HG03064 (cell line): Measurements from ENCODE around the gene EFHC1.
"Not testable (repeated sequence)": the region's sequence is repeated elsewhere in the genome, so short reads cannot be mapped to it uniquely, and the experiment has no call there.

ENCODE experiments used
- ATAC-seq: cut with Tn5 transposase; IDR thresholded peaks from one replicate; pipeline ENCODE4 v1.9.1; 2021; ENCODE audit warnings: low read depth; ENCODE audit not compliant: unreplicated experiment

The EFHC1 gene

DNA sequence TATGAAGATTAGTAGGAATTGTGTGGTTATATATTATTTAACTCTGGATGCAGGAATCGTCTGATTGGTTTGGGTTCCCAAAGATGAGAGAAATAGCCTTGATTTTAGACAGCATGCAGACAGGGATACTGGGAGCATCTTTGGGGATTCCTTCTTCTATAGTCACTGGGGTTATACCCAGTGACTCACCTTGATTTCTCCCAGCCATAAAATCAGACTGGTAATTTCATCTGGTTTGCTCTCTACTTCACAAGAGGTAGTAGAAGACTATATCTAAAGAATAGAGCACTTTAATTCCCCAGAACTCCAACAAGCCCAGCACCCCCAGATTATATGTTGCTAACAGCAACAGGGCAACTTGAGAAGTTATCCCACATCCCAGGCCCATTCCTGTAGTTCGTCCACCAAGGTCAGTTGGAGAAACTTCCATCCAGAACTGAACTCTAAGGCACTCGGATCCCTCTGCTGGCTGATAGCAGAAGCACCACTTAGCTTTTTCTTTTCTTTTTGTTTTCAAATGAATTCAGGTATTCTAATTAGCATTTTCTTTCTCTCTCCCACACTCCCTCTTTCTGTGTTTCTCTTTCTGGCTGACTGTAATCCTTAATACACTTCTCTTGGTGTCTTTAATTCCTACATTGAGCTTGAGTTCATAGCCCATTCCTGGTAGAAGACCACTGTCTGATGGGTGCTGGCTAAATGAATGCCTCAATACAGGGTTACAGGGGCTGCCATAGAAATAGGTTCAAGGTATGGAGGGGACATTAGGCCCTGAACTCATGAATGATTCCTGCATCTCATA, 20.4 kb upstream of the EFHC1 start:
- ATAC-seq, result no peak

DNA sequence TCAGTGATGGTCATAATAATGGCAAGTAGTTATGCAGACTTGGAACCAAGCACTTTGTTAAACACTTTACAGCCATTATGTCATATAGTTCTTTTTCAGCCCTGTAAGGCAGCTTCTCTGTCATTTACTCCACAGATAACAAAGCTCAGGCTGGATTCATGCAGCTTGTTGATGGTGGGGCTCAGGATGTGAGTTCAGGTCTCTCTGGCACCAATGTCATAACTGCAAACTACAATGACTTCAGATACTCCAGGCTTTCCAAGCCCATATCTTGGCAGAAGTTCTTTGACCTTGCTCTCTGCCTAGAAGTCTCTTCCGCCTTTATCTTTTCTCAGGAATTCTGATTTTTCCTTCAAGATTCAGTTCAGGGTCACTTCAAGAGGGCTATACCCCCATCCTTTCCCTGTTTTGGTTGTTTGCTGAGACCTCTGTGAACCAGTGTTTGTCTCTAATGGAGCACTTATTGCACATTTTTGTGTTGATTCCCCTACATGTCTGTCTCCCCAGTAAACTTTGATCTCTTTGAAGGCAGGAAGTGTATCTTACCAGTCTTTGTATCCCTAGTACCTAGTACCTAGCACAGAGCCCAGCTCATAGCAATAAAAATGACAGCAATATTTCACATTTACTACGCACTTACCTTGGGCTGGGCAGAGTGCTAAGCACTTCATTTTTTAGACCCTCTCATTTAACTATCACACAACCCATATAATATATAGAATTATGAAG, 19.7 kb upstream of the EFHC1 start:
- ATAC-seq, result no peak

DNA sequence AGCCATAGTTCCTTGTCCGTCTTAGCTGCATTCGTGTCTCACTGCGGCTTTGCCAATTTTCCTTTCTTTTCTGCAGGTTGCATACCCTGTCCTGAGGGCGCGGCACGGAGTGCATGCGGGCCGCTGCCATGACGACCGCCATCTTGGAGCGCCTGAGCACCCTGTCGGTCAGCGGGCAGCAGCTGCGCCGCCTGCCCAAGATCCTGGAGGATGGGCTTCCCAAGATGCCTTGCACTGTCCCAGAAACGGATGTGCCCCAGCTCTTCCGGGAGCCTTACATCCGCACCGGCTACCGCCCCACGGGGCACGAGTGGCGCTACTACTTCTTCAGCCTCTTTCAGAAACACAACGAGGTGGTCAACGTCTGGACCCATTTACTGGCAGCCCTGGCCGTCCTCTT, 17.1 kb upstream of the EFHC1 start:
- no peak for ATAC-seq

DNA sequence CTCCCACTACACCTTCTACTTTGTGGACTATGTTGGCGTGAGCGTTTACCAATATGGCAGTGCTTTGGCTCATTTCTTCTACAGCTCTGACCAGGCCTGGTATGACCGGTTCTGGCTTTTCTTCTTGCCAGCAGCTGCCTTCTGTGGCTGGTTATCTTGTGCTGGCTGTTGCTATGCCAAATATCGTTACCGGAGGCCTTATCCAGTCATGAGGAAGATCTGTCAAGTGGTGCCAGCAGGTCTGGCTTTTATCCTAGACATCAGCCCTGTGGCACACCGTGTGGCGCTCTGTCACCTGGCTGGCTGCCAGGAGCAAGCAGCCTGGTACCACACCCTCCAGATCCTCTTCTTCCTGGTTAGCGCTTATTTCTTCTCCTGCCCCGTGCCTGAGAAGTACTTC, 16.5 kb upstream of the EFHC1 start:
- no peak for ATAC-seq

DNA sequence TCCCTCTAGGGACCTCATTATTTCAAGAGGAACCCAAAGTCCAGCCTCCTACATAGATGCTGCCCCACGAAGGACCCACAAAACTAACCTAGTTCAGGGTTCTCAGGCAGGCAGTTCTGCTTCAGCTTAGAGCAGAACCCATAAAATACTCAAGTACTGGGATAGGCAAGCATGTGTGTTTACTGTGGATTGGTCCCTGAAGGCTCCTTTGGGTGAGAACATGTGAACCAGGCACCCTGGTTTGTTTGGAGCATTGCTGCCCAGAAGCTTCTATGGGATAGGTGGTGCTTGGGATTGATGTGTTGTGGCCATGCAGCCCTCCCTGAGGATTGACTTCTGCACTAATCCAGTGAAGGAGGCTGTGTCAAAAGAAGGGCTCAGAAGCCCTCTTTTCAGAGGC, 14.9 kb upstream of the EFHC1 start:
- no peak for ATAC-seq

DNA sequence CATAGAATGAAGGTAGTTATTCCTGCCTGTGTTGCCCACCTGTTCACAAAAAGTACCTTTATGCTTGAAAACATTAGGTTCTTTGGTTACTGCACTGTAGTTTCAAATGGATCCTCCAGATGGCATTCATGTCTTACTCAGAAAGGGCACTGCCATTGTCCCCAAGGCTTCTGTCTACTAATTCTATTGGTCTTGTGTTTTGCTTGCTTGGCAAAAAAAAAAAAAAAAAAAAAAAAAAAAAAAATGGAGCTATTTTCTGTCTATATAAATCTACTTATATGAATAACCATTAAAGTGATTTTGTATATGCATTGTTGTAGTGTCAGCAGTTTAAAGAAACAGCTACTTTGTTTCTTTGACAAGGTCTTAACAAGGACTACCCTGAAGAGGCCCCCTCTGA, 12.7 kb upstream of the EFHC1 start:
- ATAC-seq, result no peak

DNA sequence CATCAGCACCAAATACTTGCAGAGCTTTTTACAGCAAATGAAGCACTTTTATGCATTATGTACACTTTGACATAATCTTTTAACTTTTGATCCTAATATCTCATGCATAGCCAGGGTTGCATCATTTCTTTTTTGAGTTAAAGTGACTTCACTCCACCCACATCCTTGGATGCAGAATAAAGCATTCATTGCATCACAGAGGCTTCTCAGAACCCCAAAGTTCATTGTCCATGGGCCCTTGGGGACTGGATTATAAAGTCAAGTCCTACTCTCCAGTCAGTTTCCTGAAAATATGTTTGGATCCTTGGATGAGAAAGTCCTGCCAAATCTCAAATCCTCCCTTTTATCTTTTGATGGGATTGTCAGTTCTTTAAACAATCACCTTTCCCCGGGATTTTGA, 10.6 kb upstream of the EFHC1 start:
- no peak for ATAC-seq

DNA sequence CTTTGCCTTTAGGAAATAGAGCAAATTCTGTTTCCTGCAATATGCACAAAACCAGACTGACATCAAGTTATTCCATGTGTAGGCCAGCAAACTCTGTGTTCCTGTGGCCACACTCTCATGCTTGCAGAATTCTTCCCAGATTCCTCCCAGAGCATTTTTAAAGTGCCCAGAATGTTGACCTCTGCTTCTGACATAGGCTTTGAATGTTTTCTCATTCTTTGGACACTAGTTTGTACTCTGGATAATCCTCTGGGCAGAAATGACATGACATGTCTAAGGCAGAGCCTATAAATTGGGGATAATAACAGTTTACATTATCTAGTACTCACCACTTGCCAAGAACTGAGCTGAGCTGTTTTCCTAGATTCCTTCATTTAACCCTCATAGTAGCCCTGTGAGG, 9.2 kb upstream of the EFHC1 start:
- ATAC-seq, result no peak

DNA sequence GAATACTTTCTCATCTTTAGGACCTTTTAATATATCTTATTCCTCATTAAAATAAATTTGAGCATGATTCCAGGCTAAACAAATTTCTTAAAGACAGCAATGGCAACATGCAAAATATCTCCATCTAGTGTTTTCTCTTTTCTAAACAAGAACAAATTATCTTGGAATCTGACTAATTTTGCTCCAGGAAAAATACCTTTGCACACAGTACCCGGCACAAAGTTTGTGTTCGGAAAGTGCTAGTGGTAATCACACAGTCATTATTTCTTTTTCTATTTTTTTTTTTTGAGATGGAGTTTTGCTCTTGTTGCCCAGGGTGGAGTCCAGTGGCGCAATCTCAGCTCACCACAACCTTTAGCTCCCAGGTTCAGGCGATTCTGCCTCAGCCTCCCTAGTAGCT, 8.2 kb upstream of the EFHC1 start:
- no peak for ATAC-seq

DNA sequence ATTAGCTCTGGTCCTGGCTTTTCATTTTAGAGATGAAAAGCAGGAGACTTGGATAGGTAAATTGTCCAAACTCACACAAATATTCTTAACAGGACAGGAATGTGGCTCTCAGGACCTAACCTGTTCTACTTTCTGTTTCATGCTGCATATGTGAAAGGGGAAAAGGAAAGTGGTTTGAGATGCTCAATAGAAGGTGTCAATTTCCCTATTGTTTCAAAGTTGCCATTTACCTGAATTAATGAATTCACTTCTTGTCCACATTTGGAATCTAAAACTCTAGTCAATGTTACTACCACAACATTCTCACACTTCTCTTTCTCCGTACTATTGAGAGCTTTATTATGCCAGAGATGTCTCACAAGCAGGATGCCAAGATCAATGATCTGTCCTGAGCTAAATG, 4.8 kb upstream of the EFHC1 start:
- no peak for ATAC-seq

DNA sequence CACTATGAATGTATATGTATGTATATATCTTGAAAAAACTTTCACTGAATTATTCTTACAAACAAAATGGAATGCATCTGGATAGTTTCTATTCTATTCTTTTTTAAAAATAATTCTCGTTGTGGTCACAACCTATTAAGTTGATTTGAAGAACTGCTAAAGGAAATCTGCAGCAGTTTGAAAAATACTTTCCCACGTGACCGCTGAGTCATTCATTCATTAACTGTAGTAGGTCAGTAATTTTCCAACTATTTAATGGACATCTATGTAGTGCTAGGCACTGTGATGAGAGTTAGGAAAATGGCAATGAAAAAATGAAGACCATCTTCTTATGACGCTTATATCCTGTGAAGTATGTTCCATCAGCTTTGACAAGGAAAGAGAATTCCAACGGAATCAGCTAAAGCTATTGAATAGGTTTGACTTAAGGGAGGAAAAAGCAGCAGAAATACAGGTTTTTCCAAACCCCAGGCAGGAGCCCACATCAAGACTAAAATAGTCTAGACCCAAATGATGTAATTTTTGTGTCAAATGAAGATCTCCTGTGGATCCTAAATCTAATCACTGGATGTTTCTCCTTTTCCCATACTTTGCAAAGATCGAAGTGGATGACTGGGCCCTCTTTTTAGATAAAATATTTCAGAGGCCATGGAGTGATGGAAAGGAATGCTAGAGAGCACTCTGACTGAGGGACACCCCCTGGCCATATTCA, 4.1 kb upstream of the EFHC1 start:
- ATAC-seq, result no peak

DNA sequence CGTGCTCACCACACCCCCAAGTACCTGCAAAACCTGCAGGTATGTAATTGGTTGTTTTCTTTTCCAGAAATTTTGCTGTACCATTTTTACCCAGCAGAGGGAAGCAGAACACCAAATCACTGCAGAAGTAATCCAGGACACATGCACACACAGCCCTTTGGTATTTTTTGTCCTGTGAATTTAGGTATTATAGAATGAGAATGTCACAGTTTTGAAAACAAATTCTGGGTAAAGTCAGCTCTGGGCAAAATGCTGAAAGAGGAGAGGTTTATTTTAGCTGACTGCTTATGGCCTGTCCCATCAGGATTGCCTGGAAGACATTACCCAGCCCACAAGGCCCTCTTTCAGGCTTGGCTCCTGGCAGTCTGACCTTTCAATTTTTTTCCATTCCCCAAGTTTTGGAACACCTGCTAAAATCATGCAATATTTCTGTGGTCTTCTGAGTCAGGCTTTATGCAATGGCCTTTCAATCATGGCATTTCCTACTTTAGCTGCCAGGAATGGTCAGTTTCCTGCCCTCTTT, 3.5 kb upstream of the EFHC1 start:
- no peak for ATAC-seq

DNA sequence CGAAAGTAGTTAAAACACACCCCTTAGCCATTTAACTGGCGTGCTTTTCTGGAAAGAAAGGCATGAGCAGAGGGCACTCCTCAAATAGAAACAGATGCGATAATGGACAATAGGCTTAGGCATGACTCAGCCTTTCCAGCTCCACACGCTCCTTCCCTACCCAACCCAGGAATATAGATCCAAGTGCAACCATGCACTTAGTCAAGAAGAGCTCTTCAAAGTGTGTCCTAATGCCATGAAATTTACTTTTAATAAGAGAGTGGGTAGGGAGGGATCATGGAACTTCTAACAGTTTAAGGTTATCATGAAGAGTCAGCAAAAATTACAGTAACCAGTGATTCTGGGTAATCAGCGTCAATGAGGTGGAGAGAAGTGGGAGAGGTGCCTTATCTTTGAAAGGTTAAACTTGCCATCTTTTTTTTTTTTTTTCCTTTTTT, 2.4 kb upstream of the EFHC1 start:
- ATAC-seq, result no peak

DNA sequence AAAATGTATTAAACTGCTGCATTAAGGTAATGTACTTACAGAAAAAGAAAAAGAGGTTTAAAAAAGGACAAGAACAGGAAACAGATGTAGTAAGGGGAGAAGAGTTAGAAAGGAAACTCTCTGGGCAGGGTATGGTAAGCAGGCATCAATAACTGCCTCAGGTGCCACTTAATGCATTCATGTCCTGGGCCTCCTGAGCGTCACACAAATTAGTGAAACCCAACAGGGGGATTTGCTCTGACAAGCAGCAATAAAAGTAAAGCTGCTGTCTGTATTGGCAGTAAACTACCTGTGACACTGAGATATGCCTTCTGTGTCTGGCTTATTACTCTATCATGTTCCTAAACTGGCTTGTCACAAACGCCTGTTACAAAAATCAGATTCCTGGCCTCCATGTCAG, 1.5 kb upstream of the EFHC1 start:
- no peak for ATAC-seq

DNA sequence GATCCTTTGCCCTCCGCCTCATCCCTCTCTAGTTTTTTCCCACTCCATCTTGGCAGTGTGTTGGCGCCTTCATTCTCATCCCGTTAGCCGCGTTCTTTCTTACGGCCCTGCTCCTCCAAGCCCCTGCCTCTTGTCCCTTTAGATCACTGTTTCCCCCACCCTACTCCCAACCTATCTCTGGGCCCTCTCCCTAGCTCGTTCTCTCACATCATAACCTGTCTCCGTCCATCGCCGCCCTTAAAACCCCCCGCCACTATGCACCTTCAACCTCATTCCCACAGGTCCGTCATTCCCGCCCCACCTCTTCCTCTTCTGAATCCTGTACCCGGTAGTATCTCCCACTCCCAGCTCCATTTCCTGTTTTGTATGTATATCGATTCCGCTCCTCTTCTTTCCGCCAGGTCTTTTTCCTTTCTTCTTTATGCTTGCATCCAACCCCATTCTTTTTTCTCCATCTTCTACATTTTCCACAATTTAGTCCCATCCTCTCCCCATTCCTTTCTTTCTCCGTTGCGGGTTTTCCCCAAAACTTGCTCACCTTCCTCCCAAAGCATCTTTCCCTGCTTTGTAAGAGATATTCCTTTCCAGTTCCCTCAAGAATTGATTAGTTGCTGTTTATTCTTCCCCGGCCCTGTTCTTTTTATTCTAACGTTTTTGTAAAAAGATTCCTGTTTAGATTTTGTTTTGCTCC, 671 bp downstream of the EFHC1 start:
- no peak for ATAC-seq

DNA sequence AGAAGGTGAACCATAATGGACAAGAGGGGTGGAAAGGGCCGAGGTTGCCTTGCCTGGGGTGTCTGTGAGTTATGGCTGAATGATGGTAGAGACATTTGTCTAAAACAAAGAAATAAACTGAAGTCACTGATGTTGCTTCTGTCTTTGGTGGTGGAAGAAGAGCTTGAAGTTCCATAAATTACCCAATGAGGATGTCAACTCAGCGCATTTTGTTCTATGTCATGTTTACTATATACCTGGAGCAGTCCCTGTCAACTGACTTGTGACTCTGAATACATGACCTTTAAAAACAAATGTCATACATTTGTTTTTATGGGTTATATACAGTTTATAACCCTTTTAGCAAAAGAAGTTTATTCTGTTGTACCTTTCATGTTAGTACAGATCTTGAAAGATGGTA, 2.0 kb downstream of the EFHC1 start:
- ATAC-seq, result no peak

DNA sequence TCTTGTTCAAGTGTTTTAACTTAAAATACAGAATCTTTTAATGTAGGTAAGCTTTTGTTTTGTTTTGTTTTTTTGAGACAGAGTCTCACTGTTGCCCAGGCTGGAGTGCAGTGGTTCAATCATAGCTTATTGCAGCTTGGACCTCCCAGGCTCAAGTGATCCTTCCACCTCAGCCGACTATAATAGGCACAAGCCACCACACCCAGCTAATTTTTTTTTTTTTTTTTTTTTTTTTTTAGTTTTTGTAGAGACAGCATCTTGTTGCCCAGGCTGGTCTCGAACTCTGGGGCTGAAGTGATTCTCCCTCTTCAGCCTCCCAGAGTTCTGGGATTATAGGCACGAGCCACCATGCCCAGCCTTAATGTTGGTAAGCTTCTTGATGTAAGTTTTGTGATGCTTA, 3.3 kb downstream of the EFHC1 start:
- no peak for ATAC-seq

DNA sequence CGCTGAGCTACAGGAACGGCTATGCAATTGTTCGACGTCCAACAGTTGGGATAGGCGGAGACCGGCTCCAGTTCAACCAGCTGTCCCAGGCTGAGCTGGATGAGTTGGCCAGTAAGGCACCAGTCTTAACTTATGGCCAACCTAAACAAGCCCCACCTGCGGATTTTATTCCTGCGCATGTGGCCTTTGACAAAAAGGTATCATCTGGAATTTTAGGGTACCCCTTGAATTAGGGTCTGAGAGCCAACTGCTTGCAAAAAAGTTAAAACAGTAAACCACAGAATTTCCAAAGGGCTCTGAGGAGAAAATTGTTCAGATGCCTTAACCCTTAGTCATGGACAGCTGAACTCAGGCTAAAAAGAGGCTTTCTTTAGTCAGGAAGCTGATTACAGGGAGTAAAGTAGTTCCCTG, 3.8 kb downstream of the EFHC1 start:
- no peak for ATAC-seq

DNA sequence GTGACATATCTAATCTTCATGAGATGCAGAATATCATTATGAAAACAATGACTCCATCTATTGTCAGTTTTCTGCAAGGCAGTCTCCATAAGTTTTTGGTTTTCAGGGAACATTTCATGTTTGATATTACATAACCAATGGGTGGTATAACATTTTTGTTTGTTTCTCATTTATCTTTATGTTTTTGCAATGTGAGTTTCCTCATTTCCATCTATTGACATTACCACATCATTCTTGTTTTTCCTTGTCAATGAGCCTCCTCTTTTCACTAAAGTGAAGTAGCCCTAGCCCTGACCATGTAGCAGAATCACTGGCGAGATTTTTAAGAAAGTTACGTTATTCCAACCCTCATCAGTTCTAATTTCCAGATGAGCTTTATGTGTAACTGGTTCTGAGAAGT, 4.4 kb downstream of the EFHC1 start:
- no peak for ATAC-seq

DNA sequence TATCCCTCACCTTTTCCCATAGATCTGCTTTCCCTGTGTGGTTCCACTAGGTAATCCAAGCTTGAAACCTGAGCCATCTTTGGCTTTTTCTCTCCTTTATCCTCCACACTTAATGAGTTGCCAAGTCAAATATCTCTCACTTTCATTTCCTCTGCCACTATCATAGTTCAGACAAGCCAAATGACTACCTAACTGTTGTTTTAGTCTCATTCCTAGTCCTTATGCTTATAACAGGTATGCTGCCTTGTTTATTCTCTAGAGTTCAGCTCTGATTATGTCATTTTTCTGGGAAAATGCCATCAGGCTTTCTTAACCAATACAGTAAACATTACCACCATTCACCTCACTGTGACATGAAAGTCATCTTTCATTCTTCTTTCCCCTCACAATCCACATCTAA, 6.5 kb downstream of the EFHC1 start:
- no peak for ATAC-seq

DNA sequence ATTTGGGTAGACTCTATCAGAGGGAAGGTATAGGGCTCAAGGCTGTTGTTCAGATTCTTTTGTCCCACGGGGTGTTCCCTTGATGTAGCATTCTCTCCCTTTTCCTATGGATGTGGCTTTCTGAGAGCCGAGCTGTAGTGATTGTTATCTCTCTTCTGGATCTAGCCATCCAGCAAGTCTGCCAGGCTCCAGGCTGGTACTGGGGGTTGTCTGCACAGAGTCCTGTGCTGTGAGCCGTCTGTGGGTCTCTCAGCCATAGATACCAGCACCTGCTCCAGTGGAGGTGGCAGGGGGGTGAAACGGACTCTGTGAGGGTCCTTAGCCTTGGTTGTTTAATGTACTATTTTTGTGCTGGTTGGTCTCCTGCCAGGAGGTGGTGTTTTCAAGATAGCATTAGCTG, 13.2 kb downstream of the EFHC1 start:
- ATAC-seq, result not testable (repeated sequence)
